Globus pallidus (tissue), 1 donor: ENCODE measurements around the gene HOXB13.
A peak's percentile ranks its signal among the peaks of the same experiment; 100 is the strongest.
"Not testable (repeated sequence)": the region's sequence is repeated elsewhere in the genome, so short reads cannot be mapped to it uniquely, and the experiment has no call there.

Experiments
- DNase-seq: peaks from one replicate; pipeline ENCODE4 v3.0.0-alpha.2; 2015; ENCODE audit warnings: low spot score

Gene HOXB13

DNA sequence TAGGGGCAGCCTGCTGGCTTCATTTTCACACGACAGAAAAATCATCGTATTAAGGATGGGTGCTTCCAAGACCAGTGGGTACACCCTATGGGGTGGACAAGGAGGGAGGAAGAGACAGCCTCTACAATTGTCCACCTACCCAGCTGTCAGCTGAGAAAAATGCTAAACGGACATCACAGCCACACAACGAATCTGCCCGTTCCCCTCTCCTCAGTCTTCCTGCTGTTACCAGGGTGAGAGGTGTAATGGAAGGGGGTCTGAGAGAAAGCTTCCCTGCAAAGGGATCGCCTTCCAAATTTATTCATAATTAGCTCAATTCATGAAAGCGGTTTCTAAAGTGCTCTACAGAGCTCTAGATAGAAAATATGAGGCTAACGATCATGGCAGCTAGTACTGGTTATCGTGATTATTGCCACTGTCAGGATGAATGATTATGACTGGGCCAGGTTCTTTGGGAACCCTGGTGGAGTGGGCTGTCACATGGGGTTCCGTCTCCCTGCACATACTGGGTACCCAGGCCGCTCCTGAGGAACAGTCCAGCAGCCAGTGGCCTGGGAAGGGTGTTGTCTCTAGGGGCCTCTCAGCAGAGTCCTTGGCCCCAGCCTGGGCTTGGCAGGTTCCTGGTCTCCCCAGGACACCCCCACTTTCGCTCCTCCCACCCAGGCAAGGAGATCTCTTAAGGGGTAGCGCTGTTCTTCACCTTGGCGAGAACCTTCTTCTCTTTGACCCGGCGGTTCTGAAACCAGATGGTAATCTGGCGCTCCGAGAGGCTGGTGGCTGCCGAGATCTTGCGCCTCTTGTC, 2.2 kb downstream of the HOXB13 start:
- DNase-seq, result no peak

- DNase-seq, result no peak
Measured at GRCh38 chr17:48725288-48726064, 3.1 kb downstream of the HOXB13 start.

GRCh38 chr17:48725004-48725287, 3.6 kb downstream of the HOXB13 start:
- DNase-seq, result no peak

DNA sequence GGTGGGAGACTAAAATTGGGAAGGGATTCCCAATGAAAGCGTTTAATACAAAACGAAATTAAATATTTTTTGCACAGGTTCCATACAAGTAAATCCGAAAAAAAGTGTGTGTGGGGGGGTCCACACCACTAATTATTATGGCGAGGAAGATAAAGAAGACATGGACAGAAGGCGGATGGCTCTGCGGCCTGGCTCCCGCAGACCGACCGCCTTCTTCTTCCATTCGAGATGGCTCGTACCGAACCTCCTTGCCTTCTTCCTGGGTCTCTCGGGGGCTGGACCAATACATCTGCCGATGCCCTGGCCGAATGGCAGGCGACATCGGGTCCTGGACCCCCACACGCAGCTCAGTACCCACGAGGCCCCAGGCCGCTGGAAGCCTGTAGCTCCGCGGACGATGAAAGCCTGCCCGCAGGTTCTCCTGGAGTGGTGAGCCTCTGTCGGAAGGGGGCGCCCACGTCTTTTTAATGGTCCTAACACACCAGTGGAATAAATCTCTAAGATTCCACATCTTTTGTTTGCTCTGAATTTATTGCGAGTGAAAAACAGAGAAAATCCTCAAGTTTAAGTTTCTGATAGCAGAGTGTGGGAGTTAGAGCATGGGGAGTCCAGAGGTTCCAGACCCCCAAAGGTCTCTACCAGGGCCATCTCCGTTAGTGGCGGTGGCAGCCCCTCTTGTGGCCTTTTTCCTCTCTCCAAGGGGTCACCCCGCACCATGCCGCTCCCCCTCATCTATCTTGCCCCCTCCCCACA, 4.1 kb downstream of the HOXB13 start:
- peak; percentile 59 for DNase-seq

- no peak for DNase-seq
Measured at GRCh38 chr17:48723423-48724250, 4.9 kb downstream of the HOXB13 start.

GRCh38 chr17:48722915-48723422, 5.6 kb downstream of the HOXB13 start, which contains the start of gene PRAC2:
Gene PRAC2 (plus strand): TSS chr17:48723185. CDS start chr17:48724411, 1,226 bp downstream.
- DNase-seq, result no peak

- DNase-seq, result no peak
Measured at GRCh38 chr17:48722201-48722907, 6.2 kb downstream of the HOXB13 start, which contains the start of gene PRAC1. Gene PRAC1 (minus strand): TSS chr17:48722518. CDS start chr17:48722392, 126 bp downstream.

DNA sequence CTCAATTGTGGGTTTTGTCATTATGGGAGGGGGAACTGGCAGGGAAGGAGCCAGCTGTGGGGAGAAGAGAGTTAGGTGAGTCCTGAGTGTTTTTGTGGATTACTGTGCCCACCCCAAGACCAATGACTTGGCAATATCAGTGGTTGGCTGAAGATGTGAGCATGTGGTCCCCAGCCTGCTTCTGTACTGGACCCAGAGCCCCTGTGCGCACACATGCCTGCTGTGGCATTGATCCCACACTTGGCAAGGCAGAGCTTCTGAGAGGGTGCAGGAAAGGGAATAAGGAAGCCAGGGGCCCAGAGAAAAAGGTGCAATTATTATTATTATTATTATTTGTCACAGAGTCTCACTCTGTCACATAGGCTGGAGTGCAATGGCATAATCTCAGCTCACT, 7.5 kb downstream of the HOXB13 start:
- no peak for DNase-seq

DNA sequence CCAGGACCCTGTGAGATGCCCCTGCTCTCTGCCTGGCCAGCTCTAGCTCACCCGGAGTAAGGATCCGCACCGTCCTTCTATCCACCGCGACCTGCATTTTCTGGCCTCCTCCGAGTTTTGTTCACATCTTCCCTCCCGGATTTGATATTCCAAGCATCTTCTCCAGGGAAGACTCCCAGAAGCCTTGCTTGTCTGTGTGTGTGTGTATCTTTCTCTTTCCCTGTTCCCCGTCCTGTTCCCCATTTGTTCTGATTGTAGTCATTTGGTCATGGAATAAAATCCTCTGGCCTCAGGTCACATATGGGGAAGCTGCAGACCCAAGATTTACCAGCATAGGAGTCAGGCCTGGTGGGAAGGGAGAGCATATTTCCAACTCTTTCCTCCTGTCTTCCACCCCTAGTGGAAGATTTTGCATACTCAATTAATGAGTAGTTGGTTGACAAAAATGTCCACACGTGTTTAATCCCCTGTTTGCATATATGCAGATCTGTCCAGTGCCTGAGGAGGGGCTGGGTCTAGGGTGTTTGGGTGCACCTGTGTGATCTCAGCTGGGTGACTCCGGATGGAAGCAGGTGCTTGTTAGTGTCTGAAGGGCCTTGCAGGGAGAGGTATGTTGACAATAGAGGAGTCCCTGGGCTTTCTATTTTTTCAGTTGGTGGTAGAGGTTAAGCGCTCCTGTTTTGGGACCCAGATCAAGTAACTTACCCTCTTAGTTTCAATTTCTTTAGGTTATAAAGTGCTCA, 8.1 kb downstream of the HOXB13 start:
- no peak for DNase-seq

- no peak for DNase-seq
Measured at GRCh38 chr17:48719642-48720265, 8.8 kb downstream of the HOXB13 start.

GRCh38 chr17:48718761-48719641, 9.5 kb downstream of the HOXB13 start:
- DNase-seq, result no peak

DNA sequence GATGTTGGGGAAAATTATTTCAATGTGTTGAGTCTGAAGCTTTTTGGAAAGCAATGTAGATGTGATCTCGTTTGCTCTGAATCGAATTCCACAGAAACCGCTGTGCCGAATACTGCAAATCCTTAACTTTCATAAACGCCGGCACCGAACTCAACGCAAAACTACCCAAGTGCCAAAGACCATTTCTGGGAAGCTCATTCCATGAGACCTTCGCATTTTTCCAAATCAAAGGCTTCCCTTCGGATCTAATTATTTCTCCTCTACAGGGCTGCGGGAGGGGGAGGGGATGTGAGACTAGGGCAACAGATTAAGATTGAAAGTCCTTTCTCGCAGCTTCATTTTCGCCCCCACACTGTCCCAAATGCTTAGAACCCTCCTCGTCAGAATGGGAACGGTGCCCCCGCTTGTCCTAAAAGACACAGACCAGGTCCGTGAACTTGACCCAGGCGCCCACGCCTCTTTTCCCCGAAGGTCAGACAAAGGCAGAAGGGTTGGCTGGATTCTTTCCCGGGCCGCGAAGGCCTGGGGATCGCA, 10.3 kb downstream of the HOXB13 start:
- no peak for DNase-seq

DNA sequence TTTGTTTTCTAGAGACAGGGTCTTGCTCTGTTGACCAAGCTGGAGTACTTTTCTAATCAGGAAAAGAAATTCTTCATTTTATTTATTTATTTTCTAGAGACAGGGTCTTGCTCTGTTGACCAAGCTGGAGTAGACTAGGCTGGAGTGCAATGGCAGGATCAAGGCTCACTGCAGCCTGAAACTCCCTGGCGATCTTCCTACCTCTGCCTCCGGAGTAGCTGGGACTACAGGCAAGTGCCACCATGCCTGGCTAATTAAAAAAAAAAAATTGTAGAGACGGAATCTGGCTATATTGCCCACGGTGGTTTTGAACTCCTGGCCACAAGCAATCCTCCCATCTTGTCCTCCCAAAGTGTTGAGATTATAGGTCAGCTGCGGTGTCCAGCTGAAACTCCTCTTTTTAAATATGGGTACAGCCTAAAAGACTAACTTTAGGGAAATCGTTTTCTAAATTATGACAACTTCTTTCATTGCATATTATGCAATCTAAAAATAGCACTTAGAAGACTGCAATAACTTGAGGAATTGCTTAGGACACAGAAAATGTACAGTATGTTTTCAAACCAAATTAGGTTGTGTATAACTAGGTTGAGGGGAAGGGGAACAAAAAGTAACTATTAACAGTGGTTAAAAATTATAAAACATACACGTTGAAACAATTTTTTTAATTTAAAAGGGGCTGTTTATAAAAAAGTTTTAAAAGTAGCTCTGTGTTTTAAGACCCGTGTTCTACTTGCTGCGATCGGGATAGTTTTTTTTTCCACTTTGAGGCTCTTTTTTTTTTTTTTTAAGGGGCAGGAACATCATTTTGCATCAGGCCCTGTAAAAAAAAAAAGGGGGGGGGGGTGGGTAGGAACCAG, 11.0 kb downstream of the HOXB13 start:
- DNase-seq, result no peak

DNA sequence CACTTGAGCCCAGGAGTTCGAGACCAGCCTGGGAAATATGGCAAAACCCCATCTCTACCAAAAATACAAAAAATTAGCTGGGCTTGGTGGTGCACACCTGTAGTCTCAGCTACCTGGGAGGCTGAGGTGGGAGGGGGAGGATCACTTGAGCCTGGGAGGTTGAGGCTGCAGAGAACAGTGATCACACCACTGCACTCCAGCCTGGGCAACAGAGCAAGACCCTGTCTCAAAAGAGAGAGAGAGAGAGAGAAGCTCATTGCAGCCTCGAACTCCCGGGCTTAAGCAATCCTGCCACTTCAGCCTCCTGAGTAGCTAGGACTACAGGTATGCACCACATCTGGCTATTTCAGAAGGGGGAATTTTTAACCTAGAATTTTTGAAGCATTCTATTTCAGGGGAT, 12.0 kb downstream of the HOXB13 start:
- DNase-seq, result not testable (repeated sequence)

DNA sequence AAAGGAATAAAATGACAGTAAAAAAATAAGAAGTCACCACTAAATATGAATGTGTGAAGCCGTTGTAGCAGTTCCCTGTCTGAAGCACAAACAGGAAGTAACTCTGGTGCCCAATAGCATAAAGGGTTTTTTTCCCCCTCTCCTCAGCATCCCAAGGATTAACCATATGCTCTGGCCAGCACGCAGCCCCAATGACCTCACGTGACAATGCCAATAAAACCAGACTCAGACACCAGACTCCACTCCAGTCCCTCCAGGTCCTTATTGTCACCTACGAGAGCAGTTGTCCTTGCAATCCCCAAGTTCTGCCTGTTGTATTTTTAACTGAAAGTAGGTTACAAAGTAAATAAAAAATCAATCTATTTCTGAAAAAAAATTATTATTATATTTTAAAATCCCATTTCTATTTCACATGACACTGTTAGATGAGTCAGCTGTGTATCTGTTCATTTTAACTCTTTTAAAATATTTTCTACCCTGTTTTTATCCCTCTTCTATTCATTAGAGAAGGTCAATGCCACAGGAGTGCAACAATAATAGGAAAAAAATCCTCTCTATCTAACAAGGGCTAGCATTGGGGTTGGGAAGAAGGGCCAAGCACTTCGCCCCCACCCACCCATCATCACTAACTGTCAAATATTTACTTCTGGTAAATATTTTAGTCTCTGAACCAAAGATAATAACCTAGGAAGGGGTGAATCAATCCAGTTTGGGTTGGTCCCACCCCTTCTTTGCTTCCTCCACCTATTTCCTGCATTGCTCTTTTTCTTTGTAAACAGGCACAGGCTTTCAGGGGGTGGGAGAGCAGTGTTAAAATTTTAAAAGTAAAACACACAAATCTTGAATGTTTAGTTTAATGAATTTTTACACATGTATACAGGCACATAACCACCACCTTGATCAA, 12.8 kb downstream of the HOXB13 start:
- no peak for DNase-seq

- DNase-seq, result no peak
Measured at GRCh38 chr17:48711128-48711527, 17.4 kb downstream of the HOXB13 start.
